Activated naive CD4-positive, alpha-beta T cell treated with anti-CD3 and anti-CD28 coated beads, Interleukin-2, amount 50 U/mL, for 24 hours (primary cell): Measurements from ENCODE around the gene PLEKHA6.

Experiments used
- H3K27ac Mint-ChIP-seq: one replicate; pipeline ENCODE4 v1.8.0; 2021; ENCODE audit warnings: mild to moderate bottlenecking, mixed read lengths
- H3K27me3 Mint-ChIP-seq: one replicate; pipeline ENCODE4 v1.8.0; 2021; ENCODE audit warnings: mixed read lengths
- H3K36me3 Mint-ChIP-seq: one replicate; pipeline ENCODE4 v1.8.0; 2021; ENCODE audit warnings: mixed read lengths
- H3K4me1 Mint-ChIP-seq: one replicate; pipeline ENCODE4 v1.8.0; 2021; ENCODE audit warnings: mixed read lengths
- H3K4me3 Mint-ChIP-seq: one replicate; pipeline ENCODE4 v1.8.0; 2021; ENCODE audit warnings: mild to moderate bottlenecking, mixed read lengths
- H3K9me3 Mint-ChIP-seq: one replicate; pipeline ENCODE4 v1.8.0; 2021; ENCODE audit warnings: mixed read lengths

PLEKHA6 gene

GRCh38 chr1:204283711-204284651 lies 75.7 kb downstream of the PLEKHA6 start:
- no peaks in the 10 kb centered on the region for H3K9me3 Mint-ChIP-seq
- no peak overlapping the region for H3K27ac Mint-ChIP-seq
- H3K27me3 Mint-ChIP-seq = peaks cover 3% of the 10 kb centered on the region

GRCh38 chr1:204282761-204283221 lies 76.9 kb downstream of the PLEKHA6 start:
- Mint-ChIP-seq H3K27me3 (peaks cover 3% of the 10 kb centered on the region), H3K9me3 (no peaks in the 10 kb centered on the region), H3K36me3 (no peaks in the 10 kb centered on the region), H3K4me3 (no peak overlapping the region), H3K4me1 (peaks cover 24% of the 10 kb centered on the region), H3K27ac (no peak overlapping the region)

More at GRCh38 chr1:204283711-204284651, 75.7 kb downstream of the PLEKHA6 start:
- Mint-ChIP-seq H3K4me3 (no peak overlapping the region), H3K36me3 (no peaks in the 10 kb centered on the region), H3K4me1 (peaks cover 34% of the 10 kb centered on the region)

GRCh38 chr1:204280099-204280961 lies 79.4 kb downstream of the PLEKHA6 start:
- Mint-ChIP-seq H3K27ac (no peak overlapping the region), H3K4me3 (no peak overlapping the region), H3K9me3 (no peaks in the 10 kb centered on the region), H3K27me3 (peaks cover 3% of the 10 kb centered on the region), H3K4me1 (no peaks in the 10 kb centered on the region), H3K36me3 (no peaks in the 10 kb centered on the region)

GRCh38 chr1:204278958-204279357 lies 80.8 kb downstream of the PLEKHA6 start:
- Mint-ChIP-seq H3K9me3 (no peaks in the 10 kb centered on the region), H3K4me1 (no peaks in the 10 kb centered on the region), H3K27me3 (peaks cover 3% of the 10 kb centered on the region), H3K4me3 (no peak overlapping the region), H3K36me3 (no peaks in the 10 kb centered on the region), H3K27ac (no peak overlapping the region)

GRCh38 chr1:204278251-204278650 lies 81.5 kb downstream of the PLEKHA6 start:
- Mint-ChIP-seq H3K36me3 (no peaks in the 10 kb centered on the region), H3K27ac (no peak overlapping the region), H3K4me1 (no peaks in the 10 kb centered on the region), H3K27me3 (peaks cover 3% of the 10 kb centered on the region), H3K9me3 (no peaks in the 10 kb centered on the region), H3K4me3 (no peak overlapping the region)

GRCh38 chr1:204277563-204278219 lies 82.0 kb downstream of the PLEKHA6 start:
- no peak overlapping the region for H3K27ac Mint-ChIP-seq
- peaks cover 3% of the 10 kb centered on the region for H3K27me3 Mint-ChIP-seq

GRCh38 chr1:204275695-204276370 lies 83.9 kb downstream of the PLEKHA6 start:
- Mint-ChIP-seq H3K27me3 (no peaks in the 10 kb centered on the region), H3K9me3 (no peaks in the 10 kb centered on the region), H3K4me3 (no peak overlapping the region), H3K27ac (no peak overlapping the region), H3K36me3 (no peaks in the 10 kb centered on the region), H3K4me1 (no peaks in the 10 kb centered on the region)

More at GRCh38 chr1:204277563-204278219, 82.0 kb downstream of the PLEKHA6 start:
- Mint-ChIP-seq H3K9me3 (no peaks in the 10 kb centered on the region), H3K4me3 (no peak overlapping the region), H3K36me3 (no peaks in the 10 kb centered on the region), H3K4me1 (no peaks in the 10 kb centered on the region)

GRCh38 chr1:204274446-204274845 lies 85.3 kb downstream of the PLEKHA6 start:
- Mint-ChIP-seq H3K27me3 (no peaks in the 10 kb centered on the region), H3K9me3 (no peaks in the 10 kb centered on the region), H3K4me1 (no peaks in the 10 kb centered on the region), H3K36me3 (no peaks in the 10 kb centered on the region), H3K4me3 (no peak overlapping the region), H3K27ac (no peak overlapping the region)

- H3K4me3 Mint-ChIP-seq = no peak overlapping the region
- no peaks in the 10 kb centered on the region for H3K9me3 Mint-ChIP-seq
- no peak overlapping the region for H3K27ac Mint-ChIP-seq
- no peaks in the 10 kb centered on the region for H3K27me3 Mint-ChIP-seq
- no peaks in the 10 kb centered on the region for H3K36me3 Mint-ChIP-seq
- no peaks in the 10 kb centered on the region for H3K4me1 Mint-ChIP-seq
Observed at GRCh38 chr1:204272505-204272904, 87.2 kb downstream of the PLEKHA6 start.

GRCh38 chr1:204271970-204272369 lies 87.8 kb downstream of the PLEKHA6 start:
- no peaks in the 10 kb centered on the region for H3K9me3 Mint-ChIP-seq
- H3K36me3 Mint-ChIP-seq = no peaks in the 10 kb centered on the region
- no peak overlapping the region for H3K4me3 Mint-ChIP-seq
- no peaks in the 10 kb centered on the region for H3K4me1 Mint-ChIP-seq
- H3K27ac Mint-ChIP-seq = no peak overlapping the region
- H3K27me3 Mint-ChIP-seq = no peaks in the 10 kb centered on the region

GRCh38 chr1:204268101-204268500 lies 91.6 kb downstream of the PLEKHA6 start:
- H3K36me3 Mint-ChIP-seq = no peaks in the 10 kb centered on the region
- no peaks in the 10 kb centered on the region for H3K27me3 Mint-ChIP-seq
- no peaks in the 10 kb centered on the region for H3K9me3 Mint-ChIP-seq
- no peak overlapping the region for H3K4me3 Mint-ChIP-seq
- H3K27ac Mint-ChIP-seq = no peak overlapping the region
- H3K4me1 Mint-ChIP-seq = no peaks in the 10 kb centered on the region

- Mint-ChIP-seq H3K9me3 (no peaks in the 10 kb centered on the region), H3K27ac (no peak overlapping the region), H3K27me3 (no peaks in the 10 kb centered on the region), H3K4me1 (no peaks in the 10 kb centered on the region), H3K4me3 (no peak overlapping the region), H3K36me3 (no peaks in the 10 kb centered on the region)
Observed at GRCh38 chr1:204267191-204267601, 92.5 kb downstream of the PLEKHA6 start.

GRCh38 chr1:204266504-204267034 lies 93.2 kb downstream of the PLEKHA6 start:
- H3K4me3 Mint-ChIP-seq = no peak overlapping the region
- no peaks in the 10 kb centered on the region for H3K4me1 Mint-ChIP-seq
- no peaks in the 10 kb centered on the region for H3K36me3 Mint-ChIP-seq
- H3K9me3 Mint-ChIP-seq = no peaks in the 10 kb centered on the region
- no peak overlapping the region for H3K27ac Mint-ChIP-seq
- H3K27me3 Mint-ChIP-seq = no peaks in the 10 kb centered on the region

GRCh38 chr1:204265665-204266064 lies 94.1 kb downstream of the PLEKHA6 start:
- H3K27ac Mint-ChIP-seq = no peak overlapping the region
- H3K4me1 Mint-ChIP-seq = no peaks in the 10 kb centered on the region
- H3K4me3 Mint-ChIP-seq = no peak overlapping the region
- no peaks in the 10 kb centered on the region for H3K9me3 Mint-ChIP-seq
- no peaks in the 10 kb centered on the region for H3K36me3 Mint-ChIP-seq
- no peaks in the 10 kb centered on the region for H3K27me3 Mint-ChIP-seq

- no peaks in the 10 kb centered on the region for H3K27me3 Mint-ChIP-seq
Observed at GRCh38 chr1:204264805-204265204, 94.9 kb downstream of the PLEKHA6 start.

More at GRCh38 chr1:204264805-204265204, 94.9 kb downstream of the PLEKHA6 start:
- Mint-ChIP-seq H3K9me3 (no peaks in the 10 kb centered on the region), H3K36me3 (no peaks in the 10 kb centered on the region), H3K4me1 (no peaks in the 10 kb centered on the region), H3K4me3 (no peak overlapping the region), H3K27ac (no peak overlapping the region)
